Heart left ventricle (tissue), 16 donors: ENCODE results near the gene CCDC50. TPM values are rescaled to one million over a fixed set of nuclear protein-coding genes. Genes with fewer than 3 reads are reported as not detected.
A peak's percentile ranks its signal among the peaks of the same experiment; 100 is the strongest.

ENCODE experiments used
- ATAC-seq, 4 donors: fragments of 200-7000 bp; cut with Tn5 transposase; one replicate each; pipeline ENCODE4 v1.9.1; 2020 to 2022; ENCODE audit warnings: moderate library complexity in 4 of 4, mild to moderate bottlenecking in 3 of 4, moderate number of reproducible peaks in 1 of 4
- DNase-seq, 5 donors: peaks; one replicate each; pipeline ENCODE4 v3.0.0-alpha.2; 2020
- H3K27ac ChIP-seq, 12 donors: fragments of 200-600 bp; sonication (generic) in 4 of 12; one replicate each; pipeline versions ENCODE4 v1.5.0 to v1.8.0; 2016 to 2022; ENCODE audit warnings: mild to moderate bottlenecking in 2 of 12
- H3K27me3 ChIP-seq, 9 donors: fragments of 200-600 bp; sonication (generic) in 2 of 9; one replicate each; pipeline versions ENCODE4 v1.5.1 to v1.8.0; 2016 to 2022; ENCODE audit warnings: mild to moderate bottlenecking in 3 of 9
- H3K36me3 ChIP-seq, 9 donors: fragments of 200-600 bp; sonication (generic) in 2 of 9; one replicate each; pipeline versions ENCODE4 v1.5.0 to v1.8.0; 2018 to 2022; ENCODE audit warnings: mild to moderate bottlenecking in 2 of 9
- H3K4me1 ChIP-seq, 12 donors: fragments of 200-600 bp; sonication (generic) in 4 of 12; one replicate each; pipeline versions ENCODE4 v1.5.0 to v1.8.0; 2016 to 2022; ENCODE audit warnings: mild to moderate bottlenecking in 3 of 12
- H3K4me3 ChIP-seq, 12 donors: fragments of 200-600 bp; sonication (generic) in 4 of 12; one replicate each; pipeline versions ENCODE4 v1.5.0 to v1.8.0; 2017 to 2022; ENCODE audit warnings: mild to moderate bottlenecking in 9 of 12, moderate library complexity in 4 of 12
- H3K9me3 ChIP-seq, 12 donors: fragments of 200-600 bp; sonication (generic) in 4 of 12; one replicate each; pipeline versions ENCODE4 v1.5.0 to v1.8.0; 2016 to 2022; ENCODE audit warnings: mild to moderate bottlenecking in 1 of 12
- POLR2A ChIP-seq, 2 donors: fragments of 450-650 bp; IDR thresholded peaks; one replicate each; pipeline ENCODE4 v1.6.1; 2017; ENCODE audit warnings: antibody characterized with exemption in 2 of 2, mild to moderate bottlenecking in 2 of 2, moderate library complexity in 2 of 2
- WGBS, 4 donors: extraction: QIAGEN DNeasy Blood & Tissue Kit in 2 of 4; methylation state at CpG; one replicate each; pipeline versions ENCODE4 v1.1.5 to v1.1.7; 2013 to 2018; 5-methylcytosine and 5-hydroxymethylcytosine counted together
- intact Hi-C, 10 donors: fragments of 100-400 bp; cut with DNase I; formaldehyde crosslinking; loops; one replicate each; pipeline versions ENCODE4 v1.11.1 to v1.14.2; 2022
- polyA plus RNA-seq, 2 donors: library from polyadenylated mRNA; stranded (reverse); fragments of 200-250 nt; gene quantifications; one replicate each; pipeline ENCODE4 v1.2.3, GENCODE V29; 2013
- total RNA-seq, 9 donors: library from RNA; depleted of rRNA in 2 of 9; stranded (reverse); fragments of >200 nt in 2 of 9; fragmentation: NEBNext Ultra II Directional in 3 of 9; extraction: Animal tissue kit (Norgen Biotek cat#: 25700) in 3 of 9; gene quantifications; one replicate each; pipeline versions ENCODE4 v1.1.0 to v1.2.4, GENCODE V29; 2016 to 2023
- TF ChIP-seq, protein P1 (sequence below), 12 donors: fragments of 200-600 bp; sonication (generic) in 4 of 12; IDR thresholded peaks; one replicate each; pipeline versions ENCODE4 v1.5.0 to v1.8.0; 2018 to 2022; ENCODE audit warnings: antibody characterized with exemption in 12 of 12, mild to moderate bottlenecking in 5 of 12
- donor health status: ischemic (EF 13 %, LVEDD 7.1; RV severe dilation, severe dysfunction).
- donor health status: healthy with polysubstance abuse.
- donor health status: DM: no; HTN: yes; CAD: no.
- donor health status: DM: no; HTN: no; CAD: no.
- donor health status: ischemic (EF 25% LVEDD 6.9; RV normal size, moderate dysfunction).
- donor health status: ischemic (EF 25% LVEDD 5.7; RV mildly dilated, moderate dysfunction).
- donor health status: healthy.
- donor health status: DM: yes; HTN: yes; CAD: no.
- donor health status: ischemic (EF 35%, LVEDD 5.7; RV mildly dilated, moderate dysfunction).
- donor health status: nonischemic (EF 11% LVEDD 7.7; RV severe dilation, severe dysfunction).
- donor health status: DM: yes; HTN: yes; CAD: no.
- donor health status: PGD.
- donor health status: ischemic (EF 29% LVEDD 5.4; RV normal size, mild dysfunction).
- donor health status: nonischemic (EF 23%, LVEDD 6.1; RV moderate dilation, normal function).

The CCDC50 gene
- total and polyA plus RNA-seq, 11 donors = 16.1 to 75.7 (median 54.2) TPM

DNA sequence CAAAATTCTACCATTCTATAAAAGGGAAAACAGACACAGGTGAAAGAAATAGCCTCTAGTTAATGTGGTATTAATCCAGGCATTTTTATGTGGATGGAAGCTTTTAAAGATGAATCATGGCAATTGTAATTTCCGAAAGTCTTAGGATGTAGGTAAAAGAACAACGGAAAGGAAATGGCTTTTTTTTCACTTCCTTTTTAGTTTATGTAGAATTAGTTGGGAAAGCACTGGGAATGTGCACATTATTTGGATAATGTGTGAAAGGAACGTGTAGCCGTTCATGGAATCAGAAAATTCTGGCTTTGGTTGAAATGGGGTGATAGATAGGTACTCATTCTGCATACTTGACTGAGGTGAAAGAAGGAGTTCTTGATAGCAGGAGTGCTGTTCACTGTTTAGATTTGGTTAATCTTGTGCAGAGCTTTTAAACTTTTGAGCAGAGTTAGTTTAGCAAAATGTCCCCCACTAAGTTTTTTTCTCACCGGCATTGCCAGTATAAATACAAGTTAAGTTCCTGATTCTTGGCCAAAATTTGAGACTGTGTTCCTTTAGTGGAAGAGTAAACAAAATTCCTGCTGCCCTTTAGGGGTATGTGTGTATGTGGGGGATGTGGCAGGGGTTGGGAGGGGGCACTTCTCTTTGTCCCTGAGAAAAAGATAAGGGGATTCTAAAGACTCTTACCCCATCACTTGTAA is 21.3 kb downstream of the CCDC50 start:
- 30 to 39% (median 33%) methylated on average over 5 of the region's 5 CpGs for WGBS, 4 donors
- ATAC-seq = peak in 2 of 4 donors; percentile 5 to 38

DNA sequence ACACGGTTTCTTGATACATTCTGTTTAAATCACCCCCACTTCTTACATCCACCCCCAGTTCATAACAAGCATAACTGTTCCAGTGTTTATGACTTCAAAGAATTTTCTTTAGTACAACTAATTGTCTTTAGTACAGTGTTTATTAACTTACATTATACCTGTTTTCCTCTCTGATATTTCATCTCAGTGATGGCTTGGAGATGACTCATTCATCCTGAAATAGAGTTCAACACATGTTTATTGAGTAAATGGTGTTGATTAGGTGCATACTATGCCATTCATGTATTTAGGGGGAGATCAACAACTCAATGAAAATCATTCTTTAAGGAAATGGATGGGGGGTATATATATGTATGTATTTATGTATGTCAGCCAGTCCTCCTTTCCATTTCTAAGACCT is 22.8 kb downstream of the CCDC50 start:
- ATAC-seq (no peak), DNase-seq (no peak)
- TF ChIP-seq, protein P1, sequence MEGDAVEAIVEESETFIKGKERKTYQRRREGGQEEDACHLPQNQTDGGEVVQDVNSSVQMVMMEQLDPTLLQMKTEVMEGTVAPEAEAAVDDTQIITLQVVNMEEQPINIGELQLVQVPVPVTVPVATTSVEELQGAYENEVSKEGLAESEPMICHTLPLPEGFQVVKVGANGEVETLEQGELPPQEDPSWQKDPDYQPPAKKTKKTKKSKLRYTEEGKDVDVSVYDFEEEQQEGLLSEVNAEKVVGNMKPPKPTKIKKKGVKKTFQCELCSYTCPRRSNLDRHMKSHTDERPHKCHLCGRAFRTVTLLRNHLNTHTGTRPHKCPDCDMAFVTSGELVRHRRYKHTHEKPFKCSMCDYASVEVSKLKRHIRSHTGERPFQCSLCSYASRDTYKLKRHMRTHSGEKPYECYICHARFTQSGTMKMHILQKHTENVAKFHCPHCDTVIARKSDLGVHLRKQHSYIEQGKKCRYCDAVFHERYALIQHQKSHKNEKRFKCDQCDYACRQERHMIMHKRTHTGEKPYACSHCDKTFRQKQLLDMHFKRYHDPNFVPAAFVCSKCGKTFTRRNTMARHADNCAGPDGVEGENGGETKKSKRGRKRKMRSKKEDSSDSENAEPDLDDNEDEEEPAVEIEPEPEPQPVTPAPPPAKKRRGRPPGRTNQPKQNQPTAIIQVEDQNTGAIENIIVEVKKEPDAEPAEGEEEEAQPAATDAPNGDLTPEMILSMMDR (IDR thresholded peaks at IDR 0.05) = no peak
- TF ChIP-seq POLR2A (IDR thresholded peaks at IDR 0.05) = no peak
- no peaks in the 10 kb centered on the region for H3K9me3 ChIP-seq
- H3K36me3 ChIP-seq = no peaks in the 10 kb centered on the region
- peaks cover 9 to 97% (median 64%) of the 10 kb centered on the region in 12 donors for H3K4me1 ChIP-seq
- WGBS, 4 donors = 88 to 95% (median 93%) methylated on average over 1 of the region's 1 CpG
- intact Hi-C loops = no loop called here
- no peak overlapping the region for H3K4me3 ChIP-seq
- no peaks in the 10 kb centered on the region for H3K27me3 ChIP-seq
- peak overlapping the region in 2 of 12 donors; percentile 5 to 27 for H3K27ac ChIP-seq

More for the DNA sequence above, 21.3 kb downstream of the CCDC50 start:
- Histone ChIP-seq H3K27me3 (no peaks in the 10 kb centered on the region), H3K27ac (peak overlapping the region; percentile 3 to 56 (median 36)), H3K4me1 (peaks cover 5 to 95% (median 61%) of the 10 kb centered on the region in 12 donors), H3K4me3 (peak overlapping the region in 2 of 12 donors; percentile 0 to 18), H3K9me3 (no peaks in the 10 kb centered on the region), H3K36me3 (no peaks in the 10 kb centered on the region)
- intact Hi-C loops = no loop called here
- no peak for DNase-seq
- TF ChIP-seq, protein P1 (IDR thresholded peaks at IDR 0.05) = no peak
- TF ChIP-seq POLR2A (IDR thresholded peaks at IDR 0.05) = no peak

DNA sequence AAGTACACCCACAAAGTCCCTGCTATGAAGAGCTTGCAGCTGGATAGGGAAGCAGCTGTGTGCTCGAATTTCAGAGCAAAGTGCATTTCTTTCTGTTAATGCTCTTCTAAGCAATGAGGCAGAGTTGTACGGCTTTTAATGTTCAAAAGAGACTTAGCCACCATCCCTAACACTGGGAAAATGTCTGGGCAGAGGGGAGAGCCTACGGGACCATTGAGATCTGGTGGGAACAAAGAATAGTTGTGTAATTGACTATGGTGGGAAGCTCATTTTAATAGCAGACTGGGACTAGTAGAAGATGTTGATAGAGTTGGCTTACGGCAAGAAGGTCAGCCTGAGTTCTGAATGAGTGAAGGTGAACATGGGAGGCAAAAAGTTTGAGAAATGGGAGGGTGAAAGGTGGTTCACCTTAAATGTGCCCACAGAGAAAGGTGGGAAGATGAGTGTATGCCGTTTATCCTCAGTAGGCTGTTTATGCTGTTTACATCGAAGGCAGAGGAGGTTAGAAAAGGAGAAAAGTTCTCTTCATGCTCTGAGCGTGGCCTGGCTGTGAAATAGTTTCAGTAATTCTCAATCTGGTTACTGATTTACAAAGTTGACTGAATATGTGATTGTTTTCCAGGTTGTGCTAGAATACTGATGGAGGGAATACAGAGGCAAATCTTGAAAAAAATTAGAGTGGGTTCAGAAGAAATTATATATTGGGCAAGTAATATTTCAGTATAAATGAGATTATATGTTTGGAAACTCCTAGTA is 24.0 kb downstream of the CCDC50 start:
- Histone ChIP-seq H3K27me3 (no peaks in the 10 kb centered on the region), H3K9me3 (no peaks in the 10 kb centered on the region), H3K4me1 (peaks cover 13 to 96% (median 67%) of the 10 kb centered on the region in 12 donors), H3K4me3 (no peak overlapping the region), H3K27ac (peak overlapping the region in 3 of 12 donors; percentile 5 to 29 (median 6)), H3K36me3 (peaks cover 0 to 12% (median 6%) of the 10 kb centered on the region in 9 donors)
- TF ChIP-seq, protein P1 (IDR thresholded peaks at IDR 0.05) = no peak
- TF ChIP-seq POLR2A (IDR thresholded peaks at IDR 0.05) = no peak
- intact Hi-C loops = no loop called here
- no peak for ATAC-seq
- WGBS, 4 donors = 63 to 69% (median 68%) methylated on average over 7 of the region's 7 CpGs
- no peak for DNase-seq

DNA sequence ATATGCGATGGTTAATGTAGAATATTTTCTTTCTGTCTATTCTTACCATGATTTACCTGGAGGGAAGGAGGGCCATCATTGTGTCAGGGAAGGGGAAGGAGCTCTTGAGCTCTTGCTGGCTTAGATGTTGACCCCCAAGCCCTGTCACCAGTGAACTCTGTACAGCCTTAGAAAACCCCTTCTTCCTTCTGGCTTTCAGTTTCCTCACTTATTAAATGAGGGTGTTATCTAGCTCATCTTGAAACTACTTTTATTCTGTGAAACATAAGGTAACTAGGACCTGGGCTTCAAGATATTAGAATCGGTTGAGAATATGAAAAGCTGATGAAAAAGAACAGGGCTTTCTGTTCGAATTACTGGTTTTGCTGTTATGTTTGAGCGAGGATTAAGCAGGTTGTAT is 26.2 kb downstream of the CCDC50 start:
- TF ChIP-seq, protein P1 (IDR thresholded peaks at IDR 0.05) = no peak
- TF ChIP-seq POLR2A (IDR thresholded peaks at IDR 0.05) = no peak
- Histone ChIP-seq H3K4me3 (no peak overlapping the region), H3K9me3 (no peaks in the 10 kb centered on the region), H3K4me1 (peaks cover 10 to 82% (median 56%) of the 10 kb centered on the region in 12 donors), H3K36me3 (peaks cover 0 to 32% (median 26%) of the 10 kb centered on the region in 9 donors), H3K27ac (peak overlapping the region in 1 of 12 donors; percentile 63), H3K27me3 (no peaks in the 10 kb centered on the region)
- 93 to 98% (median 97%) methylated on average over 4 of the region's 4 CpGs for WGBS, 4 donors
- DNase-seq (no peak), ATAC-seq (no peak)
- intact Hi-C loops = no loop called here
